HepG2 (cell line): ENCODE data around the gene DDX46. TPM values are rescaled to one million over a fixed set of nuclear protein-coding genes. Genes with fewer than 3 reads are reported as not detected.

Source experiments
- ATAD3A ChIP-seq: sonication (generic); formaldehyde crosslinking; IDR thresholded peaks from 2 replicates; pipeline ENCODE4 v1.4.0; 2020; ENCODE audit warnings: missing genetic modification reagents
- FOXA3 ChIP-seq: IDR thresholded peaks from 2 replicates; pipeline ENCODE4 v1.6.1; 2016; ENCODE audit warnings: missing genetic modification reagents, missing compliant biosample characterization
- HOXD1 ChIP-seq: sonication (generic); formaldehyde crosslinking; IDR thresholded peaks from 2 replicates; pipeline ENCODE4 v1.5.0; 2020; ENCODE audit warnings: missing genetic modification reagents
- RFX3 ChIP-seq: IDR thresholded peaks from 2 replicates; pipeline ENCODE4 v1.6.1; 2016; ENCODE audit warnings: missing biosample characterization, missing genetic modification reagents
- SMAD1 ChIP-seq: sonication (generic); formaldehyde crosslinking; IDR thresholded peaks from 2 replicates; pipeline ENCODE4 v1.4.0; 2020; ENCODE audit warnings: missing genetic modification reagents, low read depth, mild to moderate bottlenecking, borderline replicate concordance
- SMAD3 ChIP-seq: sonication (generic); formaldehyde crosslinking; IDR thresholded peaks from 2 replicates; pipeline ENCODE4 v1.4.0; 2020; ENCODE audit warnings: missing genetic modification reagents
- SP5 ChIP-seq: IDR thresholded peaks from 2 replicates; pipeline ENCODE4 v1.6.1; 2016; ENCODE audit warnings: low read depth, borderline replicate concordance
- SRF ChIP-seq: IDR thresholded peaks from 2 replicates; pipeline ENCODE4 v1.6.1; 2011; ENCODE audit warnings: mild to moderate bottlenecking, low read depth, low read length, moderate library complexity
- SRSF1 ChIP-seq: fragments of 200-400 bp; formaldehyde crosslinking; optimal IDR thresholded peaks from 2 replicates; pipeline ENCODE3; 2017; ENCODE audit warnings: mild to moderate bottlenecking, low read depth, low read length, moderate library complexity
- TAF1 ChIP-seq: sonication (generic); formaldehyde crosslinking; IDR thresholded peaks from 2 replicates; pipeline ENCODE4 v1.4.0; 2020; ENCODE audit warnings: missing genetic modification reagents
- TEAD3 ChIP-seq: optimal IDR thresholded peaks from 2 replicates; pipeline ENCODE3; 2016; ENCODE audit warnings: borderline replicate concordance
- ZBTB25 ChIP-seq: IDR thresholded peaks from 2 replicates; pipeline ENCODE4 v1.6.1; 2018; ENCODE audit warnings: missing genetic modification reagents
- ZFP41 ChIP-seq: sonication (generic); formaldehyde crosslinking; IDR thresholded peaks from 2 replicates; pipeline ENCODE4 v1.4.0; 2020; ENCODE audit warnings: mild to moderate bottlenecking, missing genetic modification reagents, borderline replicate concordance
- ZFP62 ChIP-seq: sonication (generic); formaldehyde crosslinking; IDR thresholded peaks from 2 replicates; pipeline ENCODE4 v1.4.0; 2020; ENCODE audit warnings: missing genetic modification reagents
- ZNF160 ChIP-seq: sonication (generic); formaldehyde crosslinking; IDR thresholded peaks from 2 replicates; pipeline ENCODE4 v1.8.0; 2022; ENCODE audit warnings: mild to moderate bottlenecking, inconsistent platforms, missing genetic modification reagents
- ZNF367 ChIP-seq: sonication (generic); formaldehyde crosslinking; IDR thresholded peaks from 2 replicates; pipeline ENCODE4 v1.4.0; 2020; ENCODE audit warnings: missing genetic modification reagents, borderline replicate concordance
- ZNF484 ChIP-seq: sonication (generic); formaldehyde crosslinking; IDR thresholded peaks from 2 replicates; pipeline ENCODE4 v1.5.1; 2020; ENCODE audit warnings: mild to moderate bottlenecking, low read depth, missing genetic modification reagents, borderline replicate concordance
- ZNF766 ChIP-seq: sonication (generic); formaldehyde crosslinking; IDR thresholded peaks from 2 replicates; pipeline ENCODE4 v1.5.0; 2020; ENCODE audit warnings: missing genetic modification reagents, borderline replicate concordance
- ZNF891 ChIP-seq: sonication (generic); formaldehyde crosslinking; IDR thresholded peaks from 2 replicates; pipeline ENCODE4 v1.5.0; 2020; ENCODE audit warnings: mild to moderate bottlenecking, missing genetic modification reagents
- polyA plus RNA-seq, 8 experiments: library from polyadenylated mRNA; depleted of rRNA in 3 of 8; stranded (reverse) in 7 of 8; unstranded in 1 of 8; fragments of >200 nt; fragmentation: Illumina TruSeq in 4 of 8; extraction: Trizol in 4 of 8; gene quantifications; 2 replicates each; pipeline versions ENCODE4 v1.2.1 to v1.2.3, GENCODE V29; 2011 to 2016; ENCODE audit warnings: low read depth in 4 of 8, missing spikeins in 1 of 8, mixed read lengths in 1 of 8; ENCODE audit not compliant: insufficient read depth in 1 of 8
- total RNA-seq, 5 experiments: library from RNA; depleted of rRNA; stranded (reverse); fragments of >200 nt; fragmentation: Illumina TruSeq; extraction: Trizol; gene quantifications; 2 replicates each; pipeline ENCODE4 v1.2.3, GENCODE V29; 2016; ENCODE audit warnings: low read depth in 1 of 5
- TF ChIP-seq, protein P1 (sequence below), 2 experiments: fragments of 450-650 bp in 1 of 2; sonication (generic) in 1 of 2; formaldehyde crosslinking in 1 of 2; IDR thresholded peaks; 2 replicates each; pipeline versions ENCODE4 v1.6.1 to v1.8.0; 2016 to 2022; ENCODE audit warnings: antibody characterized with exemption in 1 of 2, mild to moderate bottlenecking in 1 of 2, missing genetic modification reagents in 1 of 2

The DDX46 gene
- total and polyA plus RNA-seq, 2 of the 13 experiments (the other 11 are each of a cell fraction or from before 2014, with no cell fraction given): 27.3 to 59.3 TPM

DNA sequence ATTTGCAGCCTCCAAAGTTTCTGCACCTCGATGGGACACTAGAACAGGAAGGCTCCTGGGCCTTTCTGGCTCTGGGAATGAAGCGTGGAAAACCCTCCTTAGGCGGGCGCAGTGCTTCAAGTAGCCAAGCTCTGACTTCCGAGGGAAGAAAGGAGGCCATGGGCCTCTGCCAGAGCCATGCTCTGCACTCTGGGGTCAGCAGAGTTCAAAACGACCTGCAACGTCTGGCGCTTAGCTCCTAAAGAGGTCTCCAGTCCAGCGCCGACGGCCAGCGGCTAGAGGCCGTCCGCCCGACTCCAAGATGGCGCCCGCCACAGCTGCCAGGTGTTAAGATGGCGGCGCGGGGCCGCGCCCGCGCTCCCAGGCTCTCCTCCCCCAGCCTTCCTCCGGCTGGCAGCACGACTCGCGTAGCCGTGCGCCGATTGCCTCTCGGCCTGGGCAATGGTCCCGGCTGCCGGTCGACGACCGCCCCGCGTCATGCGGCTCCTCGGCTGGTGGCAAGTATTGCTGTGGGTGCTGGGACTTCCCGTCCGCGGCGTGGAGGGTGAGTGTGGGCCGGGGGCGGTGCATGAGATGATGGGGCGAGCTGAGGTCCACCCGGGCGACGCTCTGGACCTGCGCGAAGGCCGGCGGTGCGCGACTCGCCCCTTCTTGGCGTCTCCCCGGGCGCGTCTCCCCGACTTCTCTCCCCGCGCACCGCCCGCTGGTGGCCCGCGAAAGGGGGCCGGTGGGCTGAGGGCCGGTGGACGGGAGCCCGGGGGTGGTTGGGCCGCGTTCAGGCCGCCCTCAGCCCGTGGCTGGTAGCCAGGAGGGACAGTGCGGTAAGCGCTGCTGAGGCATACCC is 115.6 kb downstream of the DDX46 start, which contains the start of gene TXNDC15 (continued):
- TF ChIP-seq, protein P1, sequence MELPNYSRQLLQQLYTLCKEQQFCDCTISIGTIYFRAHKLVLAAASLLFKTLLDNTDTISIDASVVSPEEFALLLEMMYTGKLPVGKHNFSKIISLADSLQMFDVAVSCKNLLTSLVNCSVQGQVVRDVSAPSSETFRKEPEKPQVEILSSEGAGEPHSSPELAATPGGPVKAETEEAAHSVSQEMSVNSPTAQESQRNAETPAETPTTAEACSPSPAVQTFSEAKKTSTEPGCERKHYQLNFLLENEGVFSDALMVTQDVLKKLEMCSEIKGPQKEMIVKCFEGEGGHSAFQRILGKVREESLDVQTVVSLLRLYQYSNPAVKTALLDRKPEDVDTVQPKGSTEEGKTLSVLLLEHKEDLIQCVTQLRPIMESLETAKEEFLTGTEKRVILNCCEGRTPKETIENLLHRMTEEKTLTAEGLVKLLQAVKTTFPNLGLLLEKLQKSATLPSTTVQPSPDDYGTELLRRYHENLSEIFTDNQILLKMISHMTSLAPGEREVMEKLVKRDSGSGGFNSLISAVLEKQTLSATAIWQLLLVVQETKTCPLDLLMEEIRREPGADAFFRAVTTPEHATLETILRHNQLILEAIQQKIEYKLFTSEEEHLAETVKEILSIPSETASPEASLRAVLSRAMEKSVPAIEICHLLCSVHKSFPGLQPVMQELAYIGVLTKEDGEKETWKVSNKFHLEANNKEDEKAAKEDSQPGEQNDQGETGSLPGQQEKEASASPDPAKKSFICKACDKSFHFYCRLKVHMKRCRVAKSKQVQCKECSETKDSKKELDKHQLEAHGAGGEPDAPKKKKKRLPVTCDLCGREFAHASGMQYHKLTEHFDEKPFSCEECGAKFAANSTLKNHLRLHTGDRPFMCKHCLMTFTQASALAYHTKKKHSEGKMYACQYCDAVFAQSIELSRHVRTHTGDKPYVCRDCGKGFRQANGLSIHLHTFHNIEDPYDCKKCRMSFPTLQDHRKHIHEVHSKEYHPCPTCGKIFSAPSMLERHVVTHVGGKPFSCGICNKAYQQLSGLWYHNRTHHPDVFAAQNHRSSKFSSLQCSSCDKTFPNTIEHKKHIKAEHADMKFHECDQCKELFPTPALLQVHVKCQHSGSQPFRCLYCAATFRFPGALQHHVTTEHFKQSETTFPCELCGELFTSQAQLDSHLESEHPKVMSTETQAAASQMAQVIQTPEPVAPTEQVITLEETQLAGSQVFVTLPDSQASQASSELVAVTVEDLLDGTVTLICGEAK (IDR thresholded peaks at IDR 0.05): no peak
- TF ChIP-seq, protein P1 (CRISPR knock-in tag; IDR thresholded peaks at IDR 0.05): peak; percentile 82
- TF ChIP-seq ZNF484 (CRISPR knock-in tag) (0 out of 2 replicates have a peak, but pooled peaks have one; percentile 40), ZFP41 (CRISPR knock-in tag) (peak; percentile 89), RFX3 (no peak), HOXD1 (CRISPR knock-in tag) (peak; percentile 86), SRF (no peak), ZBTB25 (CRISPR knock-in tag) (0 out of 2 replicates have a peak, but pooled peaks have one; percentile 41), FOXA3 (CRISPR knock-in tag) (peak; percentile 49), TAF1 (peak; percentile 100), ZFP62 (CRISPR knock-in tag) (0 out of 2 replicates have a peak, but pooled peaks have one; percentile 71), ZNF891 (CRISPR knock-in tag) (peak; percentile 76), SMAD1 (CRISPR knock-in tag) (peak; percentile 95; the same call in 1 of the 2 replicates), ATAD3A (CRISPR knock-in tag) (peak; percentile 85; the same call in 1 of the 2 replicates), SP5 (CRISPR knock-in tag) (0 out of 2 replicates have a peak, but pooled peaks have one; percentile 11), ZNF367 (CRISPR knock-in tag) (no peak), ZNF766 (CRISPR knock-in tag) (peak; percentile 93), SRSF1 (peak; percentile 84), SMAD3 (CRISPR knock-in tag) (0 out of 2 replicates have a peak, but pooled peaks have one; percentile 54), TEAD3 (CRISPR knock-in tag) (peak; percentile 22), ZNF160 (CRISPR knock-in tag) (peak; percentile 94)
